HCT116 (cell line): ENCODE data around the gene MACC1. TPM values are rescaled to one million over a fixed set of nuclear protein-coding genes. Genes with fewer than 3 reads are reported as not detected.

Experiments
- ATAC-seq: fragments of 200-7000 bp; cut with Tn5 transposase; 2 replicates; pipeline ENCODE4 v1.9.1; 2020; ENCODE audit warnings: mild to moderate bottlenecking, moderate library complexity
- BruUV-seq: library from RNA; stranded (reverse); fragments of 400-500 nt; replicated peaks from 2 replicates; lab custom pipeline; 2021; lab: Mats Ljungman, UMichigan
- CTCF ChIA-PET: fragments of 300-600 bp; sonication (Branson Sonifier 250); formaldehyde crosslinking; loops from one replicate; lab custom pipeline; 2021; ENCODE audit warnings: antibody characterized with exemption; lab: Charles Lee
- POLR2A ChIA-PET: fragments of 300-600, 350-600 bp; sonication (Branson Sonifier 250); formaldehyde crosslinking; loops from one replicate; lab custom pipeline; 2021; ENCODE audit warnings: antibody characterized with exemption; lab: Charles Lee
- RAD21 ChIA-PET, 2 experiments: fragments of 300-600 bp; sonication (Branson Sonifier 250); formaldehyde crosslinking; loops; one replicate each; lab custom pipeline; 2023; ENCODE audit warnings: low total read pairs in 2 of 2; ENCODE audit not compliant: uncharacterized antibody in 2 of 2, unreplicated experiment in 2 of 2, low non-redundant PET in 1 of 2; lab: Charles Lee
- DNase-seq: peaks from one replicate; pipeline ENCODE4 v3.0.0-alpha.2; 2010; ENCODE audit warnings: low read depth, low spot score
- H2AFZ ChIP-seq: fragments of 200-600 bp; shearing (Covaris generic), sonication (generic); 2 replicates; pipeline ENCODE4 v1.6.1; 2017; ENCODE audit warnings: low read depth, mixed run types, mixed read lengths, antibody characterized with exemption, low read length; ENCODE audit not compliant: poor library complexity, severe bottlenecking
- H3K27ac ChIP-seq: 2 replicates; pipeline ENCODE4 v1.5.1; 2012; ENCODE audit warnings: low read depth, low read length
- H3K27me3 ChIP-seq: fragments of 200-600 bp; sonication (generic); 2 replicates; pipeline ENCODE4 v1.6.1; 2016; ENCODE audit warnings: mixed run types, low read length, mixed read lengths; ENCODE audit not compliant: insufficient read depth
- H3K36me3 ChIP-seq, 2 experiments: fragments of 200-500 bp in 1 of 2; fragments of 200-600 bp in 1 of 2; sonication (Bioruptor generic) in 1 of 2; sonication (generic) in 1 of 2; 2 replicates each; pipeline versions ENCODE4 v1.5.1 to v1.6.1; 2014 to 2016; ENCODE audit warnings: low read length in 2 of 2, inconsistent platforms in 1 of 2, mixed read lengths in 1 of 2, mixed run types in 1 of 2; ENCODE audit not compliant: insufficient read depth in 2 of 2, control insufficient read depth in 1 of 2
- H3K4me1 ChIP-seq, 2 experiments: fragments of 200-600 bp in 1 of 2; sonication (generic) in 1 of 2; 2 replicates each; pipeline versions ENCODE4 v1.5.1 to v1.6.1; 2012 to 2017; ENCODE audit warnings: low read length in 2 of 2, inconsistent platforms in 1 of 2, mild to moderate bottlenecking in 1 of 2, mixed read lengths in 1 of 2, mixed run types in 1 of 2, moderate library complexity in 1 of 2; ENCODE audit not compliant: insufficient read depth in 2 of 2, control insufficient read depth in 1 of 2
- H3K4me2 ChIP-seq: fragments of 200-600 bp; sonication (generic); 2 replicates; pipeline ENCODE4 v1.6.1; 2017; ENCODE audit warnings: mixed run types, low read length, mixed read lengths
- H3K4me3 ChIP-seq, 2 experiments: fragments of 200-600 bp in 1 of 2; sonication (generic) in 1 of 2; replicated peaks in 1 of 2; 2 replicates each; pipeline ENCODE4 v1.5.1; 2011 to 2016; ENCODE audit warnings: low read length in 2 of 2, control low read depth in 1 of 2, low read depth in 1 of 2, mild to moderate bottlenecking in 1 of 2, mixed read lengths in 1 of 2, mixed run types in 1 of 2
- H3K79me2 ChIP-seq: fragments of 200-600 bp; sonication (generic); 2 replicates; pipeline ENCODE4 v1.6.1; 2017; ENCODE audit warnings: mild to moderate bottlenecking, mixed run types, low read length, moderate library complexity, mixed read lengths; ENCODE audit not compliant: insufficient read depth
- H3K9ac ChIP-seq: fragments of 200-600 bp; sonication (generic); 2 replicates; pipeline ENCODE4 v1.6.1; 2016; ENCODE audit warnings: low read length, mixed read lengths
- H3K9me2 ChIP-seq: fragments of 200-600 bp; sonication (generic), shearing (Covaris generic); 2 replicates; pipeline ENCODE4 v1.6.1; 2017; ENCODE audit warnings: mixed run types, mild to moderate bottlenecking, moderate library complexity; ENCODE audit not compliant: insufficient read depth
- H3K9me3 ChIP-seq, 2 experiments: fragments of 200-500 bp in 1 of 2; fragments of 200-600 bp in 1 of 2; sonication (Bioruptor generic) in 1 of 2; sonication (generic) in 1 of 2; 2 replicates each; pipeline ENCODE4 v1.6.1; 2014 to 2017; ENCODE audit warnings: low read length in 2 of 2, mixed read lengths in 2 of 2, inconsistent platforms in 1 of 2, low read depth in 1 of 2, mild to moderate bottlenecking in 1 of 2, mixed run types in 1 of 2, moderate library complexity in 1 of 2; ENCODE audit not compliant: control insufficient read depth in 1 of 2, insufficient read depth in 1 of 2
- H4K20me1 ChIP-seq: fragments of 200-600 bp; sonication (generic), shearing (Covaris generic); 2 replicates; pipeline ENCODE4 v1.6.1; 2017; ENCODE audit warnings: mixed run types, mild to moderate bottlenecking, moderate library complexity; ENCODE audit not compliant: insufficient read depth
- ATF3 ChIP-seq: IDR thresholded peaks from 2 replicates; pipeline ENCODE4 v1.6.1; 2012
- CBX3 ChIP-seq: IDR thresholded peaks from 2 replicates; pipeline ENCODE4 v1.6.1; 2012; ENCODE audit warnings: low read depth
- EGR1 ChIP-seq: IDR thresholded peaks from 2 replicates; pipeline ENCODE4 v1.6.1; 2012; ENCODE audit warnings: low read depth
- EZH2phosphoT487 ChIP-seq: fragments of 200-600 bp; IDR thresholded peaks from 2 replicates; pipeline ENCODE4 v1.6.1; 2018; ENCODE audit warnings: antibody characterized with exemption, borderline replicate concordance
- JUND ChIP-seq: IDR thresholded peaks from 2 replicates; pipeline ENCODE4 v1.6.1; 2012
- POLR2A ChIP-seq: IDR thresholded peaks from 2 replicates; pipeline ENCODE4 v1.7.0; 2011; ENCODE audit warnings: borderline replicate concordance; ENCODE audit not compliant: insufficient read depth, insufficient read length; ENCODE audit errors: extremely low read depth
- RAD21 ChIP-seq: IDR thresholded peaks from 2 replicates; pipeline ENCODE4 v1.6.1; 2012; ENCODE audit warnings: low read depth, mild to moderate bottlenecking
- SP1 ChIP-seq: IDR thresholded peaks from 2 replicates; pipeline ENCODE4 v1.6.1; 2012; ENCODE audit warnings: low read depth
- SRF ChIP-seq: IDR thresholded peaks from 2 replicates; pipeline ENCODE4 v1.6.1; 2012; ENCODE audit warnings: low read depth
- TCF7L2 ChIP-seq: IDR thresholded peaks from 2 replicates; pipeline ENCODE4 v1.7.0; 2011; ENCODE audit warnings: borderline replicate concordance, inconsistent platforms; ENCODE audit not compliant: insufficient read depth, insufficient read length; ENCODE audit errors: extremely low read depth
- ZFX ChIP-seq: fragments of 450-650 bp; IDR thresholded peaks from 2 replicates; pipeline ENCODE4 v1.6.1; 2017
- ZNF274 ChIP-seq: fragments of 200-500 bp; sonication (Bioruptor generic); IDR thresholded peaks from 2 replicates; pipeline ENCODE4 v1.6.1; 2014; ENCODE audit warnings: mild to moderate bottlenecking, low read depth, low read length, inconsistent platforms
- intact Hi-C: fragments of 100-400 bp; cut with micrococcal nuclease; formaldehyde crosslinking; loops from 2 replicates; pipeline ENCODE4 v1.10.0; 2022
- total RNA-seq: library from RNA; stranded (reverse); gene quantifications from one replicate; pipeline ENCODE4 v1.2.1, GENCODE V29; 2021; ENCODE audit not compliant: unreplicated experiment
- TF ChIP-seq, protein P1 (sequence below), 3 experiments: fragments of 200-600 bp in 1 of 3; sonication (generic) in 1 of 3; IDR thresholded peaks in 2 of 3; conservative IDR thresholded peaks in 1 of 3; 2 replicates each; pipeline ENCODE4 v1.5.1; 2012 to 2017; ENCODE audit warnings: low read depth in 2 of 3, low read length in 2 of 3, antibody characterized with exemption in 1 of 3, borderline replicate concordance in 1 of 3, control low read depth in 1 of 3, mild to moderate bottlenecking in 1 of 3, mixed read lengths in 1 of 3, mixed run types in 1 of 3, moderate library complexity in 1 of 3; ENCODE audit not compliant: insufficient read depth in 1 of 3

The MACC1 gene
- total RNA-seq, 1 experiment from 2014 or later = 9.8 TPM

- CTCF ChIA-PET = no interaction called here
- no peak for TF ChIP-seq JUND
- no peak for TF ChIP-seq SRF
- TF ChIP-seq CBX3 = no peak
- no peak for TF ChIP-seq POLR2A
- TF ChIP-seq, protein P1, sequence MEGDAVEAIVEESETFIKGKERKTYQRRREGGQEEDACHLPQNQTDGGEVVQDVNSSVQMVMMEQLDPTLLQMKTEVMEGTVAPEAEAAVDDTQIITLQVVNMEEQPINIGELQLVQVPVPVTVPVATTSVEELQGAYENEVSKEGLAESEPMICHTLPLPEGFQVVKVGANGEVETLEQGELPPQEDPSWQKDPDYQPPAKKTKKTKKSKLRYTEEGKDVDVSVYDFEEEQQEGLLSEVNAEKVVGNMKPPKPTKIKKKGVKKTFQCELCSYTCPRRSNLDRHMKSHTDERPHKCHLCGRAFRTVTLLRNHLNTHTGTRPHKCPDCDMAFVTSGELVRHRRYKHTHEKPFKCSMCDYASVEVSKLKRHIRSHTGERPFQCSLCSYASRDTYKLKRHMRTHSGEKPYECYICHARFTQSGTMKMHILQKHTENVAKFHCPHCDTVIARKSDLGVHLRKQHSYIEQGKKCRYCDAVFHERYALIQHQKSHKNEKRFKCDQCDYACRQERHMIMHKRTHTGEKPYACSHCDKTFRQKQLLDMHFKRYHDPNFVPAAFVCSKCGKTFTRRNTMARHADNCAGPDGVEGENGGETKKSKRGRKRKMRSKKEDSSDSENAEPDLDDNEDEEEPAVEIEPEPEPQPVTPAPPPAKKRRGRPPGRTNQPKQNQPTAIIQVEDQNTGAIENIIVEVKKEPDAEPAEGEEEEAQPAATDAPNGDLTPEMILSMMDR (IDR thresholded peaks at IDR 0.05 in 2 of 3, conservative IDR thresholded peaks at IDR 0.05 in 1 of 3; ENCODE audit: borderline replicate concordance in 1 of 3, insufficient read depth in 1 of 3, low read depth in 2 of 3, low read length in 2 of 3) = no peak
- no peak for TF ChIP-seq TCF7L2
- TF ChIP-seq ATF3 = no peak
- no peak for TF ChIP-seq SP1
- TF ChIP-seq ZFX = no peak
- TF ChIP-seq EZH2phosphoT487 = no peak
- TF ChIP-seq RAD21 = no peak
- TF ChIP-seq EGR1 = no peak
- no peak for TF ChIP-seq ZNF274
Observed at GRCh38 chr7:20226860-20227259, 9.7 kb upstream of the MACC1 start.

More at GRCh38 chr7:20226860-20227259, 9.7 kb upstream of the MACC1 start:
- Histone ChIP-seq H3K4me2 (no peak overlapping the region), H3K36me3 (no peaks in the 10 kb centered on the region), H3K27ac (no peak overlapping the region), H4K20me1 (no peaks in the 10 kb centered on the region), H3K9me3 (no peaks in the 10 kb centered on the region), H3K9me2 (0 out of 2 replicates have a peak, but pooled peaks cover 3% of the 10 kb centered on the region), H3K4me3 (no peak overlapping the region), H3K4me1 (peaks cover 8 to 11% of the 10 kb centered on the region in 2 experiments; a peak in 3 of 4 replicates), H3K79me2 (no peaks in the 10 kb centered on the region), H3K27me3 (no peaks in the 10 kb centered on the region), H3K9ac (no peak overlapping the region), H2AFZ (no peak overlapping the region)
- ATAC-seq (no peak), DNase-seq (no peak)
- POLR2A ChIA-PET = no interaction called here
- RAD21 ChIA-PET = no interaction called here
- no TSS peak for BruUV-seq
- intact Hi-C loops = no loop called here
